Stimulated activated CD8-positive, alpha-beta memory T cell treated with anti-CD3 and anti-CD28 coated beads, Interleukin-4, amount 100 ng/mL, for 48 hours (primary cell): Measurements from ENCODE around the gene GSPT2.
A peak's percentile ranks its signal among the peaks of the same experiment; 100 is the strongest.
"Not testable (repeated sequence)": the region's sequence is repeated elsewhere in the genome, so short reads cannot be mapped to it uniquely, and the experiment has no call there.

ENCODE experiments used
- DNase-seq: peaks from one replicate; pipeline ENCODE4 v3.0.0-alpha.2; 2020

Gene GSPT2

GRCh38 chrX:51743179-51743957, at the start of gene GSPT2:
Gene GSPT2 (plus strand): TSS chrX:51743442. CDS start chrX:51743627, 185 bp downstream.
- DNase-seq = peak; percentile 66

- DNase-seq = no peak
Measured at GRCh38 chrX:51694254-51694653, 49.0 kb upstream of the GSPT2 start.

GRCh38 chrX:51697397-51697796, 45.8 kb upstream of the GSPT2 start:
- no peak for DNase-seq

GRCh38 chrX:51710277-51711164, 32.7 kb upstream of the GSPT2 start, which contains the start of gene CENPVL1:
Gene CENPVL1 (plus strand): TSS chrX:51710512. CDS start chrX:51710512, 0 bp downstream.
- DNase-seq = not testable (repeated sequence)

- DNase-seq = not testable (repeated sequence)
Measured at GRCh38 chrX:51712943-51713647, 30.1 kb upstream of the GSPT2 start.

GRCh38 chrX:51728202-51728601, 15.0 kb upstream of the GSPT2 start:
- DNase-seq = no peak

- no peak for DNase-seq
Measured at GRCh38 chrX:51737091-51737490, 6.2 kb upstream of the GSPT2 start.

GRCh38 chrX:51742586-51742985, 656 bp upstream of the GSPT2 start:
- DNase-seq = no peak

GRCh38 chrX:51747671-51748070, 4.4 kb downstream of the GSPT2 start:
- no peak for DNase-seq

- DNase-seq = no peak
Measured at GRCh38 chrX:51759055-51759839, 16.0 kb downstream of the GSPT2 start.

GRCh38 chrX:51760657-51761056, 17.4 kb downstream of the GSPT2 start:
- no peak for DNase-seq

GRCh38 chrX:51766546-51766945, 23.3 kb downstream of the GSPT2 start:
- DNase-seq = no peak

- no peak for DNase-seq
Measured at GRCh38 chrX:51776851-51777250, 33.6 kb downstream of the GSPT2 start.

- no peak for DNase-seq
Measured at GRCh38 chrX:51779306-51779705, 36.1 kb downstream of the GSPT2 start.

- DNase-seq = no peak
Measured at GRCh38 chrX:51795136-51795535, 51.9 kb downstream of the GSPT2 start.
